ENCODE data around the gene EEF1AKMT3. TPM values are rescaled to one million over a fixed set of nuclear protein-coding genes. Genes with fewer than 3 reads are reported as not detected.

Gene EEF1AKMT3
- total and polyA plus RNA-seq, 4 donors = 1.5 to 6.4 (median 2.1) TPM

GRCh38 chr12:57823131-57823907 is 50.9 kb downstream of the EEF1AKMT3 start:
- H3K27ac ChIP-seq (ENCODE audit: low read depth in 1 of 2, low read length in 2 of 2) = no peak overlapping the region
- no peak overlapping the region for H3K9ac ChIP-seq (ENCODE audit: low read depth in 1 of 2, low read length in 2 of 2)
- TF ChIP-seq ZBTB33 (IDR thresholded peaks at IDR 0.05) (no peak), CTCF (IDR thresholded peaks at IDR 0.05; ENCODE audit: low read depth, low read length, missing input control) (no peak), JUND (IDR thresholded peaks at IDR 0.05) (no peak), RXRA (IDR thresholded peaks at IDR 0.05) (no peak), SP1 (IDR thresholded peaks at IDR 0.05) (no peak), FOXA2 (IDR thresholded peaks at IDR 0.05) (no peak), FOXA1 (IDR thresholded peaks at IDR 0.05) (no peak), ATF3 (IDR thresholded peaks at IDR 0.05) (no peak), MAX (IDR thresholded peaks at IDR 0.05) (no peak)
- no peaks in the 10 kb centered on the region for H3K27me3 ChIP-seq (ENCODE audit: control insufficient read depth in 4 of 4, insufficient read depth in 4 of 4, low read length in 3 of 4)
- H3K36me3 ChIP-seq (ENCODE audit: control insufficient read depth in 4 of 4, insufficient read depth in 3 of 4, low read depth in 1 of 4, low read length in 3 of 4) = peaks cover 23 to 62% (median 56%) of the 10 kb centered on the region in 4 donors
- DNase-seq (ENCODE audit: low spot score) = no peak
- no peak overlapping the region for H3K4me3 ChIP-seq (ENCODE audit: low read depth in 1 of 3, low read length in 3 of 3)
- no peaks in the 10 kb centered on the region for H3K9me3 ChIP-seq (ENCODE audit: control insufficient read depth in 4 of 4, low read length in 3 of 4)
- WGBS = 90% methylated on average over 17 of the region's 17 CpGs
- H3K4me1 ChIP-seq (ENCODE audit: control insufficient read depth in 4 of 4, insufficient read depth in 4 of 4, low read length in 3 of 4) = peaks cover 3 to 34% (median 9%) of the 10 kb centered on the region in 4 donors

GRCh38 chr12:57823908-57824640 is 51.7 kb downstream of the EEF1AKMT3 start:
- TF ChIP-seq JUND (IDR thresholded peaks at IDR 0.05) (no peak), ZBTB33 (IDR thresholded peaks at IDR 0.05) (no peak)
- WGBS = 95% methylated on average over 18 of the region's 18 CpGs
- Histone ChIP-seq H3K27ac (ENCODE audit: low read depth in 1 of 2, low read length in 2 of 2) (no peak overlapping the region), H3K36me3 (ENCODE audit: control insufficient read depth in 4 of 4, insufficient read depth in 3 of 4, low read depth in 1 of 4, low read length in 3 of 4) (peaks cover 26 to 69% (median 63%) of the 10 kb centered on the region in 4 donors), H3K27me3 (ENCODE audit: control insufficient read depth in 4 of 4, insufficient read depth in 4 of 4, low read length in 3 of 4) (no peaks in the 10 kb centered on the region), H3K4me1 (ENCODE audit: control insufficient read depth in 4 of 4, insufficient read depth in 4 of 4, low read length in 3 of 4) (peaks cover 3 to 31% (median 11%) of the 10 kb centered on the region in 4 donors), H3K4me3 (ENCODE audit: low read depth in 1 of 3, low read length in 3 of 3) (no peak overlapping the region), H3K9me3 (ENCODE audit: control insufficient read depth in 4 of 4, low read length in 3 of 4) (no peaks in the 10 kb centered on the region), H3K9ac (ENCODE audit: low read depth in 1 of 2, low read length in 2 of 2) (no peak overlapping the region)
- DNase-seq (ENCODE audit: low spot score) = no peak

Data from liver (tissue), 9 donors.